GM04504 (cell line): ENCODE measurements around the gene ZNF740.
A peak's percentile ranks its signal among the peaks of the same experiment; 100 is the strongest.
"Not testable (repeated sequence)": the region's sequence is repeated elsewhere in the genome, so short reads cannot be mapped to it uniquely, and the experiment has no call there.

Source experiments
- DNase-seq: peaks from one replicate; pipeline ENCODE4 v3.0.0-alpha.2; 2012; ENCODE audit warnings: low read depth

ZNF740 gene, protein sequence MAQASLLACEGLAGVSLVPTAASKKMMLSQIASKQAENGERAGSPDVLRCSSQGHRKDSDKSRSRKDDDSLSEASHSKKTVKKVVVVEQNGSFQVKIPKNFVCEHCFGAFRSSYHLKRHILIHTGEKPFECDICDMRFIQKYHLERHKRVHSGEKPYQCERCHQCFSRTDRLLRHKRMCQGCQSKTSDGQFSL

DNA sequence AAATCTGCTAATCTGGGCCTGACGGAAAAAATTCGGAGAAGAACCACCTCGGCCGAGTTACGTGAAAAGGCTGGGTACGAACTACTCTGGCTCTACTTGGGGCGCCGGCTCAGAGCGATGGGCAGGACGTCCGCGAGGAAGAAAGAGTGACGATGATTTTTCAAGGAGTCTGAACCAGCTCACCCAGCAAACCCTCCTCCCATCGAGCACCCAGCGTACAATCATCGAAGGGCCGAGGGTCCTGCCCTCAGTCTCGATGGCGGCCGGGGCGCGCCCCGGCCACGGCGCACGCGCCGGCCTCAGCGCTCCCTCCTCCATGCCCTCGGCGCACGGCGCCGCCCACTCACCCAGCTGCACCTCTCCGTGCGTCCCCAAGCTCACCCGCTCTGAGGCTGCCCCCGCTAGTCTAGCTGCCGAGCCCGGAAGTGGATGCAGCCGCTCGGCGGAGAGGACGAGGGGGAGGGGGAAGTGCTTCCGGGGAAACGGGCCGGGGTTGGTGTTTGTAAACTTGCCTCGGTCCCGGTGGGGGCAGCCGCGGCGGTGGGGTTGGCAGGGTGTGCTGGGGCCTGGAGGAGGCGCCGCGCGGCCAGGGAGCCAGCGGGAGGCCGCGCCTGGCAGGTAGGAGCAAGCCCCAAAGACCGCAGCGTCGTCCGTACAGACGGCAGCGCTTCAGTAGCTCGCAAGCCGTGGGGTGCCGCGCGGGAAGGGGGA lies at the start of gene ZNF740, which contains the start of gene CSAD:
TSS of gene ZNF740 (plus strand) at position 503 of the 711 bp plus-strand sequence. CDS start 1,262 bp downstream, outside the sequence.
TSS of gene CSAD (minus strand) at position 706 of the 711 bp plus-strand sequence. CDS start 7,455 bp downstream, outside the sequence.
- peak; percentile 94 for DNase-seq

DNA sequence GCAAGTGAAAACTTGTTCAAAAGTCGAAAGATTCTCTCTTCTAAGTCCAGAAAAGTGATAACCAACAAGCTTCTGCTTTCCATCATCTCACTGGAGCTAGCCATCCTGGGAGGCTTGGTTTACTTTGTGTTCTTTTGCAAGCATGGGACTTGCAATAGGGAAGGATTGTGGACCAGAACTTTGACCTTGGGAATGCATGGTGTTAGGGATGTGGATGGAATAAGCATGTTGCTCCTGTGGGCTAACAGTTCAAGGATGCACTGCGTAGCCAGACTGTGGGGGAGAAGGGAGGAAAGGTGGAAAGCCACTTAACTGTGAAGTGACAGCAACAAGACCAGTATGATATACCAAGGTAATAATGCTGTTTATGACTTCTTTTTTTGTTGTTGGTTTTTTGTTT lies 48.7 kb upstream of the ZNF740 start:
- DNase-seq, result no peak

DNA sequence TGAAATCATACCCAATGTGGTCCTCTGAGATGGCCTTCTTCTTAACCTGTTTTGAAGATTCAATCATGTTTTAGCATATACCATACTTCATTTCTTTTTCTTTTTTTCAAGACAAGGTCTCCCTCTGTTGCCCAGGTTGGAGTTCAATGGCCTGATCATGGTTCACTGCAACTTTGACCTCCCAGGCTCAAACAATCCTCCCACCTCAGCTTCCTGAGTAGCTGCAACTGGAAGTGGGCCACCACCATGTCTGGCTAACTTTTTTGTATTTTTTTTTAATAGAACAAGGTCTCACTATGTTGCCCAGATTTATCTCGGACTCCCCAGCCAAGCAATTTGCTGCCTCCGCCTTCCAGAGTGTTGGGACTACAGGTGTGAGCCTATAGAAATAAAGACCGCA lies 46.8 kb upstream of the ZNF740 start:
- no peak for DNase-seq

DNA sequence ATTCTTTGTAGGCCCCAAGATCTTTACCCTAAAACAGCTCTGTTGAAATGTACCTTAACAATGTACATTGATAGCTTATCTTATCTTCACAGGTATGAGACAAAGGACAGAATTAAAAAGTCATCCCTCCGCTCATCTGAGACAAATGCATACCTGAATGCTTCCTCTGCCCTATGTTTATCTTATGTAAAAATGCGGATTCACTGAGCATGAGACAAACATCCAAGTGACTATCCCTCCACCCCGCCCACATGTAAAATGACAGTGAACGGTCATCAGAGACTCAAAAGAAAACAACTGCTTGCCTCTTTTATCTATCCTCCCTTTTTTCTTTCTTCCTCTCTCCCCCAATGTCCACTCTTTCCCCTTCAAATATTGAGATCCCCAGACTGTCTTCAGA lies 37.2 kb upstream of the ZNF740 start:
- no peak for DNase-seq

DNA sequence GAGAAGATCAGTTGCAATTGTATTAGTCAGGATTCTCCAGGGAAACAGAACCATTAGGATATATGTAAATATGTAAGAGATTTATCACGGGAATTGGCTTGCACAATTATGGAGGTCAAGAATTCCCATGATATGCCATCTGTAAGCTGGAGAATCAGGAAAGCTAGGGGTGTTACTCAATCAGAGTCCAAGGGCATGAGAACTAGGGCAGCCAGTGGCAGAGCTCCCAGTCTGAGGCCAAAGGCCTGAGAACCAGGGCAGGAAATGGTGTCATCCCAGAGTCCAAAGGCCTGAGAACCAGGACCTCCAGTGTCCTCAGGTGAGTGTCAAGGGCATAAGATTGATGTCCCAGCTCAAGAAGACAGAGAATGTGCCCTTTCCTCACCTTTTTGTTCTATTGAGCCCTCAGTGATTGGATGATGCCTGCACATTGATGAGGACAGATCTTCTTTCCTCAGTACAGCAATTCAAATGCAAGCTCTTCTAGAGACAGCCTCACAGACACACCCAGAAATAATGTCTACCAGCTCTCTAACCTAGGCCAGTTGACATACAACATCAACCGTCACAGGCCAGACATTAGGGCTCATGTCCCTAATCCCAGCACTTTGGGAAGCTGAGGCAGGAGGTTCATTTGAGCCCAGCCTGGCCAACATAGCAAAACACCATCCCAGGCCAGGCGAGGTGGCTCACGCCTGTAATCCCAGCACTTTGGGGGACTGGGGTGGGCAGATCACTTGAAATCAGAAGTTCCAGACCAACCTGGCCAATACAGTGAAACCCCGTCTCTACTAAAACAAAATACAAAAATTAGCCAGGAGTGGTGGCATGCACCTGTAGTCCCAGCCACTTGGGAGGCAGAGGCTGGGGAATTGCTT lies 34.9 kb upstream of the ZNF740 start:
- peak; percentile 69 for DNase-seq

DNA sequence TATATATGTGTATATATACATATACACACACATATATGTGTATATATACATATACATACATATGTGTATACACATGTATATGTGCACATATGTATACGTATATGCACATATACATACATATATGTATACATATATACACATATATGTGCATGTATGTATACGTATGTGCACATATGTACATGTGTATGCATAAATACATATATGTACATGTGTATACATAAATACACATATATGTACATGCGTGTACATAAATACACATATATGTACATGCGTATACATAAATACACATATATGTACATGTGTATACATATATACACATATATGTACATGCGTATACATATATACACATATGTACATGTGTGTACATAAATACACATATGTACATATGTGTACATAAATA lies 33.3 kb upstream of the ZNF740 start:
- no peak for DNase-seq

DNA sequence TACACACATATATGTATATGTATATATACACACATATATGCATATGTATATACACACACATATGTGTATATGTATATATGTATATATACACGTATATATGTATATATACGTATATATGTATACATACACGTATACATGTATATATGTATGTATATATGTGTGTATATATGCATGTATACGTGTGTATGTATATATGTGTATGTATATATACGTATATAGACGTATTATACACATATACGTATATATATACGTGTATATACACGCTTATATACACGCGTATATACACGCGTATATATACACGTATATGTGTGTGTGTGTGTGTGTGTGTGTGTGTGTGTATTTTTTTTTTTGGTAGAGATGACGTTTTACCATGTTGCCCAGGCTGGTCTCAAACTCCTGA lies 32.9 kb upstream of the ZNF740 start:
- DNase-seq, result no peak

DNA sequence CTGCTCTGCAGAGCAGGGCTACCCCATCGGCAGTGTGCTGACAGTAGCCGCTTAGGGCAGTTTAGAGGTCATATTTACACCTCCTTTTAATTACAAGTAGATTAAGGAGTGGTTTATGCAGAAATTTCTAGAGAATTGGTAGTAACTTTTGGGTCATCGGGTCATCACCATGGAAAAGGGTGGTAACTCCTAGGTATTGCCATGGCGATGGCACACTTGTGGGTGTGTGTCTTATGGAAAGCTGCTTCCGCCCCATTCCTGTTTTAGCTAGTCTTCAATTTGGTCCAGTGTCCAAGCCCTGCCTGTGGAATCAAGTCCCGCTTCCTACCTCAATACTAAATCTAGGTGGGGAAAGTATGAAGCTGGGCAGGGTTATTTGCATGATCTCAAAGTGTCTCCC lies 29.5 kb upstream of the ZNF740 start:
- no peak for DNase-seq

DNA sequence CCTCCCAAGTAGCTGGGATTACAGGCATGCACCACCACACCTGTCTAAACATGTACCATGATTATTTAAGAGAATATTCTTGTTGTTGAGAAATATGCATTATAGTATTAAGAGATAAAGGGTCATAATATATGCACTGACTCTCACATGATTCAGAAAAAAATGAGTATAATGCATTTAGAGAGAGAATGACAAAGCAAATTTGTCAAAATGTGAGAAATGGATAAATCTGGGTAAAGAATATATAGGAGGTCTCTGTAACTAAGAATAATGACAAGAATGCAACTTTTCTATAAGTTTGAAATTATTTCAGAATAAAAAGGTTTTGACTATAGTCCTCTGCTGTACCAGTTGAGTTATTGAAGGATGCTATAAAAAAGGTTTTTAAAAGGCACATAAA lies 28.1 kb upstream of the ZNF740 start:
- no peak for DNase-seq

DNA sequence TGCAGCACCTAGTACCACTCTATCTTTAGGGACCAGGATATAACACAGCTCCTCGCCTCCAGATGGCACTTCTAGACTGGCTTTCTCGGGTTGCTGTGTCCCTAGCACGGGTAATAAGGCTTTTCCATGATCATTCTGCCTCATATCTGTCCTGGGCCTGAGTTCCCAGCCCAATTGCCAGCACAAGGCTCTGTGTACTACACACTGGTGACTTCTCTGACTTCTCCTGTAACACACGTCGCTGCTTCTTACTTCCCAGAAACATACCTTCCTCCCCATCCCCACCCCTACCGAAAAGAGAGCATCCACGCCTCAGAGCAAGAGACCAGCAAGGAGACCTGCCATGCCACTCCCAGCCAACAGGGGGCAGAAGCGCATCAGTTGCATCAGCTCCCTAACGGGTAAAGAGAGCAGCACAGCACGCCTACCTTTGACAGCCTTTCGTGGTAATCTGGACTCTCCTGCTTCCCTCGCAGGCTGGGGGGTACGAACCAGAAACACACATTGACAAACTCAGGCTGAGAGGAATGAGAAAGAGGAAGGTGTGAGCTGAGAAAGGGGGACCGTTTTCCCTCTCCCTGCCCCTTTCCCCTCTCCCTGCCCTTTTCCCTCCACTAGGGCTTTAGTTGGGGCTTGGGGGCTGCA lies 21.2 kb upstream of the ZNF740 start:
- DNase-seq, result peak; percentile 58

DNA sequence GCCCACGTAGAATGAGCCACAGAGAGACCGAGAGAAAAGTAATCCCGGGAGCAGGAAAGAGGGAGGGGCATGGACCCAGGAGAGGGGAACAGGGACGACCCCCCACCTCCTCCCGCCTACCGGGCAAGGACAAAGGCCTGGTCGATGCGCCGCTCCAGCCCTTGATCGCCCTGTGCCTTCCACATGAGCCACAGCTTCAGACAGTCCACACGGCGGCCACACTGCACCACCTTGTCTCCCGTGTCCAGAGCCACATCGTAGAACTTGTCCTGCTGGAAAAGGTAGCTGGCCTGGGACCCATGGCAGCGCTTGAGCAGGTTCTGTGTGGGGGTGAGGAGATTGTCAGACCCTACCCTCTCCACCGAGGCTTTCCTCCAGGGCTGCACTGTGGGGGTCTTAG lies 20.5 kb upstream of the ZNF740 start:
- no peak for DNase-seq

DNA sequence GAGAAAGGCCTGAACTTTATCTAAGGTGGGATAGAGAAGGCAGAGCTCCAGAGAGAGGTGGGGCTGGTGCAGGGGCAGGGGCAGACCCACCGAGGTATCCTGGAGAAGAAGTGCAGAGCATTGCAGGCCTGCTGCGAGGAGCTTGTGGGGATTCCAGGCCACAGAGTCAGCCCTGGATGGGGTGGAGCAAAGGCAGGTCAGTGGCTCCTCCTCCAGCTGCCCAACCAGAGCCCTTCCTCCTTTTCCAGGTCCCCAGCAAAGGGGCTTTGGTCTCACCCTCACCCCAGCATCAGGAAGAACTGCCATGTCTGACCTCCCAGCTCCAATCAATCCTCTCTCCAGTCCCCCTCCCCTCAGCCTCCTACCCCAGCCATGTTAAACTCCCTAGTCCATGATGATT lies 19.8 kb upstream of the ZNF740 start:
- no peak for DNase-seq

DNA sequence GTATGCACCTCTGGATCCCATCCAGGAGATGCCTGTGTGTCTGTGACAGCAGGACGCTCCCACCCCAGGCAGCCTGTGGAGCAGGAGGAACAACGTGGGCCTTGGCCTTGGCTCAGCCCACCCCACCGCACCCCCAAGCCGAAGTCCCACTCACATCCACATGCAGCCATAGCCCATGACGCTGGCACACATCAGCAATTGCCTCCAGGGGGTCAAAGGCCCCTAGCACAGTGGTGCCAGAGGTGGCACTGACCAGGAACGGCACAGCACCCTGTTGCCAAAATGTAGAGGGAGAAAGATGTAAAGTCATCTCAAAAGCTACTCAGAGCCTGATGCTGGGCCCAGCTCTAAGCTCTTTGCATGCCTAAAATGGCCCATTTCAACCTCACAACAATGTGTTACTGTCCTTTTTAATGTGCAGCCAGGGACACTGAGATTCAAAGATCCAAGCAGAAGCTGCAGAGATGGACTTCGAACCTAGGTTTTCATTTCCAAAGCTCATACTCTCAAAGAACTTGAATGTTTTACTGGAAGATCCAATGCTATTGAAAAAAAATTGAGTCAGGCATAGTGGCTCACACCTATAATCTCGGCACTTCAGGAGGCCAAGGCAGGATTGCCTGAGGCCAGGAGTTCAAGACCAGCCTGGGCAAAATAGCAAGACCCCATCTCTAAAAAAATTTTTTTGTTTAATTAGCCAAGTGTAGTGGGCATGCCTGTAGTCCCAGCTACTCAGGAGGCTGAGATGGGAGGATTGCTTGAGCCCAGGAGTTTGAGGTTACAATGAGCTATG lies 19.2 kb upstream of the ZNF740 start:
- DNase-seq, result no peak

DNA sequence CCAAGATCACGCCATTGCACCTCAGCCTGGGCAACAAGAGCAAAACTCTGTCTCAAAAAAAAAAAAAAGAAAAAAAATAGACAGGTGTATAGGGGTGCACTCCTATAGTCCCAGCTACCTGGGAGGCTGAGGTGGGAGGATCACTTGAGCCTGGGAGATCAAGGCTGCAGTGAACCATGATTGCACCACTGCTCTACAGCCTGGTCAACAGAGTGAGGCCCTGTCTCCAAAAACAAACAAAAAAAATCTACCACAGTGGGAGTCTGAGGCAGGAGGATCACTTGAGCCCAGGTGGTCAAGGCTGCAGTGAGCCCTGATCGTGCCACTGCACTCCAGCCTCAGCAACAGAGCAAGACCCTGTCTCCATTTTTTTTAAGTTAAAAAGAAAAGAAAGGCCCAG lies 17.5 kb upstream of the ZNF740 start:
- not testable (repeated sequence) for DNase-seq

DNA sequence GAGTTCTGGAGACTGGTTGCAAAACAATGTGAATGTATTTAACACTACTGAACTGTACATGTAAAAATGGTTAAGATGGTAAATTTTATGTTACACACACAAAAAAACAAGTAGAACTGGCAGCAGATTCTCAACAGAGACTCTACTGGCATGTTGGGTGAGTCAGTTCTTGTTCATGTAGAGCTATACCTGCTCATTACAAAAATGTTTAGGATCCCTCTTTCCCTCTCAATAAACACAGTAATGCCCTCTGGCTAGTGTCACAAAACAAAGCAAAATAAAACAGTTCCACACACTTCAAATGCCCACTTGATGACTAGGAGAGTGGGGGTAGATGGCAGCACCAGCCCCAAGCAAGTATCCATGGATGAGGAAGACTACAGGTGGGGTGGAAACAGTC lies 13.7 kb upstream of the ZNF740 start:
- no peak for DNase-seq

DNA sequence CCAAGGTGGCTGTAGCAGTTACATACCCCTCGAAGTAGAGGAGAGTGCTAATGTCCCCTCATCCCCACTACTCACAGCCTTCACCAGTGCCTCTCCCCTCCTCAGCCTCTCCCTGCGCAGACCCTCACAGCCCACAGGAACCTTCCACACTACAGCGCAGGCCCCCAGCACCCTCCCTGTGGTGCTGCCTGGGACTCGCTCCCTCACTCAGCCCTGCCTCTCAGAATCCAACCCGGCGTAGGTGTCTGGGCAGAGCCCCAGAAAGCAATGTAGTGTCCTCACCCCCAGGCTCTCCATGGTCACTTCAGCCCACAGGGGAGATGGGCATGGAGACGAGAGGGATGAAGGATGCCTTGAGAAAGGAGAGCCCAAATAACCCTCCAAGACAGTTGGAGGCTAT lies 10.9 kb upstream of the ZNF740 start:
- no peak for DNase-seq

DNA sequence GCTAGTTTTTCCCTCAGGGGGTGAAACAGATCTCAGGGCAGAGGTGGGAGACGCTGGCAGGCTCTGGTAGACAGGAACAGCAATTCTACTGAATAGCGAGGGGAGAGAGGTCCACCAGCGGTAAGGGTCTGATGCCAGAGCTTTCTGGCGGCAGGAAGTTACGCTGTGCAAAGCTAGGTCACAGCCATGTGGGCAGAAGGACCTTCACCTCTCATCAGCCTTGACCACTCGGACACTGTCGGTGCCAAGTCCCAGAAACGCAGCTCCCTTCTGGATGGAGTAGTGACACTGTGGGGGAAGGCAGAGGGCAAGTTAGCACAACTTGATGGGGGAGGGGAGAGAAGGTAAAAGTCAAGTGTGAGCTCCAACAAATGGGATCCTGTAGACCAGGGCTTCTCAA lies 10.3 kb upstream of the ZNF740 start:
- DNase-seq, result no peak

DNA sequence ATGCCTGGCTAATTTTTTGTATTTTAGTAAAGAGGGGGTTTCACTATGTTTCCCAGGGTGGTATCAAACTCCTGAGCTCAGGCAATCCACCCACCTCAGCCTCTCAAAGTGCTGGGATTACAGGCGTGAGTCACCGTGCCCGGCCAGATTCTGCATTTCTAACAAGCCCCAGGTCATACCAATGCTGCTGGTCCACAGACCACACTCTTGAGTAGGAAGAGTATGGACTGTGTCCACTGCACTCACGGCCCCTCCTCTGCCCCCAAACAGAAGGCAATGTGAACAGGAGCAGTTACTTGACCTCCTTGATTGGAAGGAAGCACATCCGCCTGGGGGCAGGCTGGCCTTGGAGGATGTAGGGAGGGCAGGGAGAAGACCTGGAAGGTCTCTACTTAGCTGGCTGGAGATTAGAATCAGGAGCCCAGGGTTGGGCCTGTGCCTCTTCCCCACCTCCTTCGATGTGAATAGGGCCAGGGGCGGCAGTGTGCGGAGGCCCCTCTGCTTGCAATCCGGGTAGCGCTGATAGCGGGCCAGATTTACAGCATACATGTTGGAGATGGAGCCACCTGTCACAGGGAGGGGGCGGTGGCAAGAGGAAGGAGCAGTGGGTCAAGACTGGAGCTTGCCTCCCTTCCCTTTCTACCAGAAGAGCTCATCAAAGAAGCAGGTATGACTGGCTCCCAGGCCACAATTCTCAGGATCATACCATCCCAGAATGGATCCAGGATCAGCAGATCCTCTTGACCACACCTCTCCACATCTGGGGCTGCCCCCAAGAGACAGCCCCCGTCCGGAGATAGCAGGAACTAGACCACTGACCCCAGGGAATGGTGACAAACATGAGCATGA lies 9.4 kb upstream of the ZNF740 start:
- DNase-seq, result no peak

DNA sequence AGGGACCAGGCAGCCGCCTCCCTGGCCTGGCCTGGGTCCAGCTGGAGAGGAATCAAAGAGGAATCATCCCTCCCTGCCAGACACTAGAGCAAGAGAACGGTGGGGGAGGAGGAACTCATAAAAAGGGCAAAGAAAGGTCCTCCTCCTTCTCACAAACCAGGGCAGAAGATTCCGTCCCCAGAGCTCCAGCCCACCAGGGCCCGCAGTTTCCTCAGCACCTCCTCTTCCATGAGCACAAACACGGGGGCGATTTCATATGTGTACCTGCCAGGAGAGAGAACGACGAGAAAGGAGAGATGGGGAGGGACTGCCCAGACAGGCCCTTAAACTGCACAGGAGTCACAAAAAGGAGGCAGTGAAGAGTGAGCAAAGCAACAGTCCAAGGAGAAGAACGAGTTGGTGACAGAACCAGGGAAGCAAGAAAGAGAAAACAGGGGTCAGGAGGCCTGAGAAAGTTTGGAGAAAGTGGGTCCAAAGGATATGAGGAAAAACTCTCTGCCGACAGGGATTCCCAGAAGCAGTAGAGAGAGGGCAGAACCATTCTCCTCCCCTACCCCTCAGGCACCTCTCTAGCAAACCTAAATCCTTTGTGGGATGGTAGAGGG lies 8.7 kb upstream of the ZNF740 start:
- no peak for DNase-seq

DNA sequence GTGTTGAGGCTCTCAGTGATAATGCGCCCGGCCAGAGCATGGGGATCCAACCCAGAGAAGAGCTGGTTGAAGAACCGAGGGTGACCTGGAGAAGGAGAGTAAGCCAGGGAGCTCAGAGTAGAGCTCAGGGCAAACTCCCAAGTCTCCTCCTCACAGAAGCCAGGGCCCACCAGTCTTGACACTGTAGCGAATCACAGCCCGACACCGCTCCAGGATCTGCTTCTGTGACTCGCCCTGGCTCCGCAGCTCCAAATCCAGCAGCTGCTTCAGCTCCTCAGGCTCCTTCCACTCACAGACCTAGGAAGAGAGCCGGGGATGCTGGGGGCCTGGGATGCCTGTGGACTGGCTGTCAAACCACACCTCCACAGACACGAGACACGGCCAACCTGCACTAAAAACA lies 8.2 kb upstream of the ZNF740 start:
- no peak for DNase-seq
